ENCODE measurements around the gene POLN.

The POLN gene

GRCh38 chr4:2262145-2262943 lies 20.4 kb upstream of the POLN start:
- DNase-seq, result peak; percentile 99

- no peak for DNase-seq
Measured at GRCh38 chr4:2261853-2262144, 19.9 kb upstream of the POLN start, which contains the start of gene MXD4. TSS of gene MXD4 (minus strand) at chr4:2262109. CDS start at chr4:2261980, 129 bp downstream.

- peak; percentile 59 for DNase-seq
Measured at GRCh38 chr4:2261110-2261852, 19.4 kb upstream of the POLN start.

- DNase-seq, result no peak
Measured at GRCh38 chr4:2260344-2261109, 18.6 kb upstream of the POLN start.

- no peak for DNase-seq
Measured at GRCh38 chr4:2259541-2260343, 17.8 kb upstream of the POLN start.

- no peak for DNase-seq
Measured at GRCh38 chr4:2259036-2259540, 17.2 kb upstream of the POLN start.

GRCh38 chr4:2258091-2259035 lies 16.4 kb upstream of the POLN start:
- no peak for DNase-seq

GRCh38 chr4:2257361-2258081 lies 15.6 kb upstream of the POLN start:
- DNase-seq, result no peak

- DNase-seq, result no peak
Measured at GRCh38 chr4:2256781-2257191, 14.9 kb upstream of the POLN start.

- DNase-seq, result no peak
Measured at GRCh38 chr4:2256156-2256731, 14.3 kb upstream of the POLN start.

GRCh38 chr4:2255501-2256155 lies 13.7 kb upstream of the POLN start:
- DNase-seq, result no peak

- DNase-seq, result no peak
Measured at GRCh38 chr4:2254665-2255500, 13.0 kb upstream of the POLN start.

- no peak for DNase-seq
Measured at GRCh38 chr4:2253160-2254084, 11.5 kb upstream of the POLN start.

GRCh38 chr4:2252530-2253091 lies 10.7 kb upstream of the POLN start:
- no peak for DNase-seq

- DNase-seq, result no peak
Measured at GRCh38 chr4:2251795-2252529, 10.0 kb upstream of the POLN start.

GRCh38 chr4:2251073-2251794 lies 9.3 kb upstream of the POLN start:
- DNase-seq, result no peak
